K562 (cell line): ENCODE data around the gene PCBP3. TPM values are rescaled to one million over a fixed set of nuclear protein-coding genes. Genes with fewer than 3 reads are reported as not detected.

Experiments
- BACH1 ChIP-seq: fragments of 200-800 bp; sonication (Bioruptor generic); IDR thresholded peaks from 2 replicates; pipeline ENCODE4 v1.6.1; 2016; ENCODE audit warnings: missing genetic modification characterization, missing compliant biosample characterization
- HDAC1 ChIP-seq, 2 experiments: fragments of 450-650 bp; IDR thresholded peaks; 2 replicates each; pipeline ENCODE4 v1.6.1; 2016 to 2017; ENCODE audit warnings: inconsistent platforms in 1 of 2, mild to moderate bottlenecking in 1 of 2, moderate library complexity in 1 of 2
- MEIS2 ChIP-seq: fragments of 450-650 bp; IDR thresholded peaks from 2 replicates; pipeline ENCODE4 v1.6.1; 2014; ENCODE audit warnings: mild to moderate bottlenecking; ENCODE audit not compliant: partially characterized antibody
- MTA3 ChIP-seq: fragments of 450-650 bp; formaldehyde crosslinking; IDR thresholded peaks from 2 replicates; pipeline ENCODE4 v1.6.1; 2017; ENCODE audit warnings: mild to moderate bottlenecking, borderline replicate concordance
- MYC ChIP-seq, 2 experiments: fragments of 250-450 bp in 1 of 2; sonication (Bioruptor Pico) in 1 of 2; IDR thresholded peaks; 2 replicates each; pipeline versions ENCODE4 v1.5.1 to v1.6.1; 2012 to 2021; ENCODE audit warnings: low read depth in 2 of 2, borderline replicate concordance in 1 of 2, improper control_type of control experiment in 1 of 2, low read length in 1 of 2, mild to moderate bottlenecking in 1 of 2, moderate library complexity in 1 of 2
- TARDBP ChIP-seq: fragments of 450-650 bp; IDR thresholded peaks from 2 replicates; pipeline ENCODE4 v1.6.1; 2016
- XRCC5 ChIP-seq: fragments of 200-400 bp; formaldehyde crosslinking; IDR thresholded peaks from 2 replicates; pipeline ENCODE4 v1.6.1; 2017; ENCODE audit warnings: low read depth, mild to moderate bottlenecking, low read length
- YY1 ChIP-seq, 3 experiments: IDR thresholded peaks; 2 replicates each; pipeline ENCODE4 v1.6.1; 2011; ENCODE audit warnings: low read length in 2 of 3, mild to moderate bottlenecking in 2 of 3, moderate library complexity in 2 of 3, borderline replicate concordance in 1 of 3, control low read depth in 1 of 3, low read depth in 1 of 3; ENCODE audit not compliant: insufficient read depth in 3 of 3, insufficient replicate concordance in 2 of 3, control insufficient read depth in 1 of 3, insufficient read length in 1 of 3; ENCODE audit errors: extremely low read depth in 1 of 3
- ZEB2 ChIP-seq: fragments of 450-650 bp; IDR thresholded peaks from 2 replicates; pipeline ENCODE4 v1.6.1; 2016
- ZFX ChIP-seq: sonication (generic); formaldehyde crosslinking; IDR thresholded peaks from 2 replicates; pipeline ENCODE4 v1.8.0; 2022; ENCODE audit warnings: mild to moderate bottlenecking, missing genetic modification reagents, moderate library complexity
- ZNF165 ChIP-seq: fragments of 250-450 bp; sonication (Bioruptor Pico); IDR thresholded peaks from 2 replicates; pipeline ENCODE4 v1.4.0; 2020; ENCODE audit warnings: borderline replicate concordance
- ZNF282 ChIP-seq: sonication (generic); formaldehyde crosslinking; IDR thresholded peaks from 2 replicates; pipeline ENCODE4 v1.8.1; 2023; ENCODE audit warnings: missing genetic modification reagents
- ZNF311 ChIP-seq: fragments of 250-450 bp; sonication (Bioruptor Pico); IDR thresholded peaks from 2 replicates; pipeline ENCODE4 v1.4.0; 2020; ENCODE audit warnings: mild to moderate bottlenecking, moderate library complexity
- ZNF384 ChIP-seq: IDR thresholded peaks from 2 replicates; pipeline ENCODE4 v1.6.1; 2012; ENCODE audit warnings: low read depth, low read length, improper control_type of control experiment
- ZNF77 ChIP-seq: fragments of 250-450 bp; sonication (Bioruptor Pico); IDR thresholded peaks from 2 replicates; pipeline ENCODE4 v1.5.0; 2020
- polyA plus RNA-seq, 8 experiments: library from polyadenylated mRNA; depleted of rRNA in 4 of 8; stranded (reverse) in 5 of 8; unstranded in 3 of 8; fragments of >200 nt; fragmentation: Nextera tagmentation in 2 of 8; fragmentation: Illumina TruSeq in 1 of 8; extraction: Ambion mirVana in 2 of 8; extraction: Trizol in 1 of 8; gene quantifications; 2 replicates each; pipeline versions ENCODE4 v1.2.1 to v1.2.3, GENCODE V29; 2011 to 2014; ENCODE audit warnings: inconsistent platforms in 1 of 8, missing spikeins in 1 of 8
- total RNA-seq, 7 experiments: library from RNA; depleted of rRNA in 6 of 7; stranded (reverse); fragments of >200 nt in 6 of 7; fragmentation: Illumina TruSeq in 2 of 7; extraction: Trizol in 2 of 7; gene quantifications; 2 replicates each; pipeline versions ENCODE4 v1.2.1 to v1.2.3, GENCODE V29; 2011 to 2021; ENCODE audit warnings: low replicate concordance in 1 of 7
- TF ChIP-seq, protein P1 (sequence below), 2 experiments: fragments of 450-650 bp; formaldehyde crosslinking in 1 of 2; IDR thresholded peaks; 2 replicates each; pipeline versions ENCODE4 v1.4.0 to v1.6.1; 2014 to 2020; ENCODE audit warnings: mild to moderate bottlenecking in 2 of 2, borderline replicate concordance in 1 of 2, low read depth in 1 of 2

Gene PCBP3
- total and polyA plus RNA-seq, 9 of the 15 experiments (the other 6 are each of a cell fraction or from before 2014, with no cell fraction given) = 0.18 TPM; not detected in 8

DNA sequence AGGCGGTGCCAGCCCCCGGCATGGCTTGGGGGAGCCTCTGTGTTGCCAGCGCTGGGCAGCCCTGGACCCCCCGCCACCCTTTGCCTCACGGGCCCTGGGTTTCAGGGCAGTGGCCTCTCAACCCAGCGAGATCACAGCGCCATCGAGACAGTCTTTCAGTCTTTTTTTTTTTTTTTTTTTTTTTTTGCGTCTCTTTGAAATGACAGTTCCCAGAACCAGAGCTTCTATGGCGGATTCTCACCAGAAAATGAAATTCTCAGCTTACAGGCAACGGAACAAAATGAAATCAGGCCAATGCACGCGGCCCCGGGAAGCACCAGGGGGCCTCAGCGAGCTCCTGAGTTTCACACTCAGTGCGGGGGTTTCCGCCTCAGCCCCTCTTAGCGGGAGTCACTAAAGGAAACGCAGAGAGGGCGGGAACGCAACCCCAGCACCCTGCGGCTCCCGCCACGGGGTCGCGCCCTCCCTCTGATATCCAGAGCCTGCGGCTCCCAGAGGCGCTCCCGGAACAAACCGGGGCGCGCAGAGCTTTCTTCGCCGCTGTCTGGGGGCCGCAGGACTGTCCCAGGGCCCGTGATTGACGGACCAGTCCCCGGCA lies 330.0 kb downstream of the PCBP3 start (continued):
- TF ChIP-seq YY1 (IDR thresholded peaks at IDR 0.05; ENCODE audit: borderline replicate concordance in 1 of 3, control insufficient read depth in 1 of 3, extremely low read depth in 1 of 3, insufficient read depth in 3 of 3, insufficient read length in 1 of 3, insufficient replicate concordance in 2 of 3, low read depth in 1 of 3, low read length in 2 of 3) (peak in 1 of 3 experiments; percentile 48), ZNF311 (CRISPR knock-in tag) (no peak), TARDBP (peak; percentile 55; the same call in 1 of the 2 replicates), ZNF282 (CRISPR knock-in tag) (no peak), MYC (IDR thresholded peaks at IDR 0.05; ENCODE audit: low read depth, low read length) (0 out of 2 replicates have a peak, but pooled peaks have one; percentile 19), MYC (CRISPR knock-in tag; IDR thresholded peaks at IDR 0.05; ENCODE audit: borderline replicate concordance, low read depth) (no peak), BACH1 (tag) (no peak), XRCC5 (peak; percentile 57; the same call in 1 of the 2 replicates), MTA3 (0 out of 2 replicates have a peak, but pooled peaks have one; percentile 56), ZEB2 (no peak), MEIS2 (peak; percentile 13), ZNF77 (no peak), ZFX (CRISPR knock-in tag) (peak; percentile 7), ZNF165 (CRISPR knock-in tag) (no peak), ZNF384 (peak; percentile 31; the same call in 1 of the 2 replicates), HDAC1 (IDR thresholded peaks at IDR 0.05) (peak in 1 of 2 experiments; percentile 13; a peak in 1 of 4 replicates)
- TF ChIP-seq, protein P1, sequence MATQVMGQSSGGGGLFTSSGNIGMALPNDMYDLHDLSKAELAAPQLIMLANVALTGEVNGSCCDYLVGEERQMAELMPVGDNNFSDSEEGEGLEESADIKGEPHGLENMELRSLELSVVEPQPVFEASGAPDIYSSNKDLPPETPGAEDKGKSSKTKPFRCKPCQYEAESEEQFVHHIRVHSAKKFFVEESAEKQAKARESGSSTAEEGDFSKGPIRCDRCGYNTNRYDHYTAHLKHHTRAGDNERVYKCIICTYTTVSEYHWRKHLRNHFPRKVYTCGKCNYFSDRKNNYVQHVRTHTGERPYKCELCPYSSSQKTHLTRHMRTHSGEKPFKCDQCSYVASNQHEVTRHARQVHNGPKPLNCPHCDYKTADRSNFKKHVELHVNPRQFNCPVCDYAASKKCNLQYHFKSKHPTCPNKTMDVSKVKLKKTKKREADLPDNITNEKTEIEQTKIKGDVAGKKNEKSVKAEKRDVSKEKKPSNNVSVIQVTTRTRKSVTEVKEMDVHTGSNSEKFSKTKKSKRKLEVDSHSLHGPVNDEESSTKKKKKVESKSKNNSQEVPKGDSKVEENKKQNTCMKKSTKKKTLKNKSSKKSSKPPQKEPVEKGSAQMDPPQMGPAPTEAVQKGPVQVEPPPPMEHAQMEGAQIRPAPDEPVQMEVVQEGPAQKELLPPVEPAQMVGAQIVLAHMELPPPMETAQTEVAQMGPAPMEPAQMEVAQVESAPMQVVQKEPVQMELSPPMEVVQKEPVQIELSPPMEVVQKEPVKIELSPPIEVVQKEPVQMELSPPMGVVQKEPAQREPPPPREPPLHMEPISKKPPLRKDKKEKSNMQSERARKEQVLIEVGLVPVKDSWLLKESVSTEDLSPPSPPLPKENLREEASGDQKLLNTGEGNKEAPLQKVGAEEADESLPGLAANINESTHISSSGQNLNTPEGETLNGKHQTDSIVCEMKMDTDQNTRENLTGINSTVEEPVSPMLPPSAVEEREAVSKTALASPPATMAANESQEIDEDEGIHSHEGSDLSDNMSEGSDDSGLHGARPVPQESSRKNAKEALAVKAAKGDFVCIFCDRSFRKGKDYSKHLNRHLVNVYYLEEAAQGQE (IDR thresholded peaks at IDR 0.05; ENCODE audit: borderline replicate concordance) = peak; percentile 56; the same call in 1 of the 2 replicates
- TF ChIP-seq, protein P1 (CRISPR knock-in tag; IDR thresholded peaks at IDR 0.05; ENCODE audit: low read depth) = no peak
- TF ChIP-seq, all 486 proteins: peak for 28
